ENCODE data around the gene CXorf51B.
"Not testable (repeated sequence)": the region's sequence is repeated elsewhere in the genome, so short reads cannot be mapped to it uniquely, and the experiment has no call there.

Gene CXorf51B

GRCh38 chrX:146809471-146809870, at the start of gene CXorf51B:
Gene CXorf51B, plus strand, starts transcription at chrX:146809771. Its CDS starts 21 bp downstream, at chrX:146809792.
- not testable (repeated sequence) for TF ChIP-seq GATA3, GATA2 (IDR thresholded peaks at IDR 0.05; ENCODE audit: low read depth, low read length)

- TF ChIP-seq GATA2, GATA3 (IDR thresholded peaks at IDR 0.05; ENCODE audit: low read depth, low read length): not testable (repeated sequence)
These were observed 5.1 kb downstream of the CXorf51B start, which contains the start of gene CXorf51A for GRCh38 chrX:146814644-146815043. Gene CXorf51A, minus strand, starts transcription at chrX:146814744. Its CDS starts 21 bp downstream, at chrX:146814723.

DNA sequence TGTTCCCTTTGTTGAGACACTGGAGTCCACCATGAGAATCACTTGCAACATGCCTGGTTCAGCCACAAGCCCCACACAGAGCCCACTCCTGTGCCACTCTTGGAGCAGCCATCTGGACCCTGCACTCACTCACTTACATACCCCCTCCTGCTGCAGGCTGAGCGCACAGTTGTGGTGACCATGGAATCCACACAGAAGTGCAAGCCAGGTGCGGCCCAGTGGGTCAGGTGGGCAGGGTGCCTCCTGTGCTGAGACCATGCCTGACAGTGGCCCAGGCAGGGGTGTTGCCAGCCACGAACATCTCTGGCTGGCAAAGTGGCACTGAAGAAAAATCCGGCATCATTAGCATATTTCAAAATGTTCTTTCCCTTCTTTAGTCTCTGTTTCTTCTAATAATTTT, 22.4 kb downstream of the CXorf51B start:
- TF ChIP-seq GATA2 (IDR thresholded peaks at IDR 0.05; ENCODE audit: low read depth, low read length) (no peak), GATA3 (IDR thresholded peaks at IDR 0.05; ENCODE audit: low read depth, low read length) (no peak)

DNA sequence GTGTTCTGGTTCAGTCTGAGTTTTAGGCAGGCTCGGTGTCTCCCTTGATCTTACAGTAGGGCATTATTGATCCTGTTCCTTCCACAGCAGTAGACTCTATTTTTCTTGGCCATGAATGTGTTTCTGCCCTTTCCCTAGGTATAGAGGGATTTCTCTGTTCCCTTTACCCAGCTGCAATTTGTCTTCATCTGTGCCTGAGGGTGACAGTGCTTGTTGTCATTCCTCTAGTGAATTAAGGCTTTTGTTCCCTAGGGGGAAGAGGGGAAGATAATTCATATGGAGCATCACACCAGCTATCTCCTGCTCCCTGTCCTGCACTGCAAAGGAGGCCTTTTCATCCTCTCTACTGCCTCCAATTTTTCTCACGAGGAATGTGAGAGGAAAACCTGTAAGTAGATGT, 44.7 kb downstream of the CXorf51B start:
- no peak for TF ChIP-seq GATA2 (IDR thresholded peaks at IDR 0.05; ENCODE audit: low read depth, low read length)
- no peak for TF ChIP-seq GATA3 (IDR thresholded peaks at IDR 0.05; ENCODE audit: low read depth, low read length)
